OCI-LY1 (cell line): ENCODE results near the gene CDC42BPB.

Experiments
- EZH2 ChIP-seq: fragments of 200-600 bp; sonication (generic), shearing (Covaris generic); IDR thresholded peaks from 2 replicates; pipeline ENCODE4 v1.8.0; 2017; ENCODE audit warnings: borderline replicate concordance, mixed run types, mild to moderate bottlenecking, antibody characterized with exemption, low read length, moderate library complexity, mixed read lengths
- TF ChIP-seq, protein P1 (sequence below): fragments of 200-600 bp; sonication (generic), shearing (Covaris generic); IDR thresholded peaks from 2 replicates; pipeline ENCODE4 v1.5.1; 2017; ENCODE audit warnings: mild to moderate bottlenecking, antibody characterized with exemption, low read length, moderate library complexity, mixed read lengths

GRCh38 chr14:103073367-103073875 lies 16.1 kb upstream of the CDC42BPB start:
- TF ChIP-seq, protein P1, sequence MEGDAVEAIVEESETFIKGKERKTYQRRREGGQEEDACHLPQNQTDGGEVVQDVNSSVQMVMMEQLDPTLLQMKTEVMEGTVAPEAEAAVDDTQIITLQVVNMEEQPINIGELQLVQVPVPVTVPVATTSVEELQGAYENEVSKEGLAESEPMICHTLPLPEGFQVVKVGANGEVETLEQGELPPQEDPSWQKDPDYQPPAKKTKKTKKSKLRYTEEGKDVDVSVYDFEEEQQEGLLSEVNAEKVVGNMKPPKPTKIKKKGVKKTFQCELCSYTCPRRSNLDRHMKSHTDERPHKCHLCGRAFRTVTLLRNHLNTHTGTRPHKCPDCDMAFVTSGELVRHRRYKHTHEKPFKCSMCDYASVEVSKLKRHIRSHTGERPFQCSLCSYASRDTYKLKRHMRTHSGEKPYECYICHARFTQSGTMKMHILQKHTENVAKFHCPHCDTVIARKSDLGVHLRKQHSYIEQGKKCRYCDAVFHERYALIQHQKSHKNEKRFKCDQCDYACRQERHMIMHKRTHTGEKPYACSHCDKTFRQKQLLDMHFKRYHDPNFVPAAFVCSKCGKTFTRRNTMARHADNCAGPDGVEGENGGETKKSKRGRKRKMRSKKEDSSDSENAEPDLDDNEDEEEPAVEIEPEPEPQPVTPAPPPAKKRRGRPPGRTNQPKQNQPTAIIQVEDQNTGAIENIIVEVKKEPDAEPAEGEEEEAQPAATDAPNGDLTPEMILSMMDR, result no peak
- TF ChIP-seq EZH2, result no peak
